H1 (cell line): Measurements from ENCODE around the gene CLDN15.

Experiments used
- CBX8 ChIP-seq: fragments of 300-800, 300-1000 bp; sonication (generic); IDR thresholded peaks from 2 replicates; pipeline ENCODE4 v1.7.1; 2016; ENCODE audit warnings: low read depth, low read length, borderline replicate concordance
- CTCF ChIP-seq, 3 experiments: IDR thresholded peaks; 1 replicate in 2 of 3; 2 replicates in 1 of 3; pipeline versions ENCODE4 v1.5.1 to v1.6.1; 2011; ENCODE audit warnings: low read length in 3 of 3, mild to moderate bottlenecking in 3 of 3, inconsistent platforms in 2 of 3, low read depth in 1 of 3, moderate library complexity in 1 of 3; ENCODE audit not compliant: insufficient read depth in 1 of 3; ENCODE audit errors: control extremely low read depth in 1 of 3
- EGR1 ChIP-seq: IDR thresholded peaks from 2 replicates; pipeline ENCODE4 v1.6.1; 2011; ENCODE audit warnings: low read depth, low read length, borderline replicate concordance
- EZH2 ChIP-seq: fragments of 200-600 bp; sonication (generic); IDR thresholded peaks from 2 replicates; pipeline ENCODE4 v1.7.1; 2012; ENCODE audit warnings: low read depth, mild to moderate bottlenecking, moderate library complexity, low read length, inconsistent platforms; ENCODE audit not compliant: severe bottlenecking
- GABPA ChIP-seq: IDR thresholded peaks from 2 replicates; pipeline ENCODE4 v1.6.1; 2011; ENCODE audit warnings: mild to moderate bottlenecking, low read length, moderate library complexity, borderline replicate concordance; ENCODE audit not compliant: insufficient read depth
- MAFK ChIP-seq: IDR thresholded peaks from 2 replicates; pipeline ENCODE4 v1.6.1; 2012; ENCODE audit warnings: low read depth, mild to moderate bottlenecking, improper control_type of control experiment, low read length
- POLR2A ChIP-seq, 2 experiments: IDR thresholded peaks; 1 replicate in 1 of 2; 2 replicates in 1 of 2; pipeline ENCODE4 v1.6.1; 2011; ENCODE audit warnings: low read depth in 2 of 2, low read length in 2 of 2, mild to moderate bottlenecking in 2 of 2; ENCODE audit errors: control extremely low read depth in 1 of 2
- SP4 ChIP-seq: IDR thresholded peaks from 2 replicates; pipeline ENCODE4 v1.6.1; 2012; ENCODE audit warnings: low read length, inconsistent platforms
- SUZ12 ChIP-seq: fragments of 200-600 bp; sonication (generic); IDR thresholded peaks from 2 replicates; pipeline ENCODE4 v1.6.1; 2012; ENCODE audit warnings: mild to moderate bottlenecking, inconsistent platforms, low read length, moderate library complexity, mixed read lengths
- USF2 ChIP-seq: IDR thresholded peaks from 2 replicates; pipeline ENCODE4 v1.6.1; 2011; ENCODE audit warnings: low read length, improper control_type of control experiment
- YY1 ChIP-seq: IDR thresholded peaks from 2 replicates; pipeline ENCODE4 v1.6.1; 2011; ENCODE audit warnings: low read depth, mild to moderate bottlenecking, low read length

GRCh38 chr7:101239951-101240220, 2.3 kb upstream of the CLDN15 start:
- TF ChIP-seq CBX8 (no peak), CTCF (IDR thresholded peaks at IDR 0.05; ENCODE audit: control extremely low read depth in 1 of 3, insufficient read depth in 1 of 3, low read depth in 1 of 3, low read length in 3 of 3) (no peak), YY1 (no peak), MAFK (no peak), EZH2 (no peak), SUZ12 (no peak), EGR1 (no peak), USF2 (no peak), GABPA (no peak), SP4 (no peak), POLR2A (IDR thresholded peaks at IDR 0.05; ENCODE audit: control extremely low read depth in 1 of 2, low read depth in 2 of 2, low read length in 2 of 2) (no peak)
